Mononuclear cell (primary cell): ENCODE data around the gene CHMP6. TPM values are rescaled to one million over a fixed set of nuclear protein-coding genes. Genes with fewer than 3 reads are reported as not detected.
"Not testable (repeated sequence)": the region's sequence is repeated elsewhere in the genome, so short reads cannot be mapped to it uniquely, and the experiment has no call there.

Experiments used
- H3K27me3 ChIP-seq: 2 replicates; pipeline ENCODE4 v1.6.0; 2011; ENCODE audit warnings: low read length, control low read depth; ENCODE audit not compliant: insufficient read depth
- H3K4me1 ChIP-seq: 2 replicates; pipeline ENCODE4 v1.5.1; 2011; ENCODE audit warnings: mild to moderate bottlenecking, low read length, control low read depth; ENCODE audit not compliant: insufficient read depth
- H3K4me3 ChIP-seq: 2 replicates; pipeline ENCODE4 v1.5.1; 2011; ENCODE audit warnings: mild to moderate bottlenecking, low read length, moderate library complexity
- H3K9me3 ChIP-seq: 2 replicates; pipeline ENCODE4 v1.5.1; 2011; ENCODE audit warnings: low read depth, mild to moderate bottlenecking, control low read depth, low read length
- total RNA-seq: library from RNA; depleted of rRNA; stranded (reverse); fragments of >200 nt; gene quantifications from one replicate; pipeline ENCODE4 v1.2.3, GENCODE V29; 2012

The CHMP6 gene
- total RNA-seq, 1 donor: 14.4 TPM

DNA sequence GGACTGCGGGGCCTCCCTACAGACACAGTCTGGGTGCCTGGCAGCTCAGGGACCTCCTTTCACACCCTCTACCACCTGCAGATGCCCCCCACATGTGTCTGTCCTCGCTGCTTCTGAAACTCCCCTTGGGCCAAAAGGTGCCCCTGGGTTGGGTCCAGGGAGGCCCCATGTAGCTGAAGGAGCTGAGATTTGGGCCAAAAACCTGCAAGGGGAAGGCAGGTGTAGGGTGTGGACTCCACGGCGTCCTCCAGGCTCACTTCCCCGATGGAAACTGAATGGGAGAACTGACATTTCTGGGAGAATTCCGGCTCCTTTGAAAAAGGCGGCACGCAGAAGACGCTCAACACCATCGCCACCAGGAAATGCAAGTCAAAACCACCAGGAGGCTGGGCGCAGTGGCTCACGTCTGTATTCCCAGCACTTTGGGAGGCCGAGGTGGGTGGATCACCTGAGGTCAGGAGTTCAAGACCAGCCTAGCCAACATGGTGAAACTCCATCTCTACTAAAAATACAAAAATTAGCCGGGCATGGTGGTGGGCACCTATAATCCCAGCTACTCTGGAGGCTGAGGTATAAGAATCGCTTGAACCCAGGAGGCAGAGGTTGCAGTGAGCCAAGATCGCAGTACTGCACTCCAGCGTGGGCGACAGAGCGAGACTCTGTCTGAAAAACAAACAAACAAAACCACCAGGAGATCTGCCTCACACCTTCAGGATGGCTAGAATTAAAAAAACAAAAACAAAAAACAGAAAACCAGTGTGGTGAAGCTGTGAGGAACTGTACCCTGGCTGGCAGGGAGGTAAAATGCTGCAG is 30.1 kb downstream of the CHMP6 start:
- no peaks in the 10 kb centered on the region for H3K27me3 ChIP-seq
- H3K9me3 ChIP-seq: no peaks in the 10 kb centered on the region
- H3K4me3 ChIP-seq: no peak overlapping the region
- peaks cover 29% of the 10 kb centered on the region for H3K4me1 ChIP-seq

GRCh38 chr17:81022344-81022676 is 30.7 kb downstream of the CHMP6 start:
- Histone ChIP-seq H3K4me1 (peaks cover 26% of the 10 kb centered on the region), H3K9me3 (no peaks in the 10 kb centered on the region), H3K27me3 (no peaks in the 10 kb centered on the region), H3K4me3 (no peak overlapping the region)

DNA sequence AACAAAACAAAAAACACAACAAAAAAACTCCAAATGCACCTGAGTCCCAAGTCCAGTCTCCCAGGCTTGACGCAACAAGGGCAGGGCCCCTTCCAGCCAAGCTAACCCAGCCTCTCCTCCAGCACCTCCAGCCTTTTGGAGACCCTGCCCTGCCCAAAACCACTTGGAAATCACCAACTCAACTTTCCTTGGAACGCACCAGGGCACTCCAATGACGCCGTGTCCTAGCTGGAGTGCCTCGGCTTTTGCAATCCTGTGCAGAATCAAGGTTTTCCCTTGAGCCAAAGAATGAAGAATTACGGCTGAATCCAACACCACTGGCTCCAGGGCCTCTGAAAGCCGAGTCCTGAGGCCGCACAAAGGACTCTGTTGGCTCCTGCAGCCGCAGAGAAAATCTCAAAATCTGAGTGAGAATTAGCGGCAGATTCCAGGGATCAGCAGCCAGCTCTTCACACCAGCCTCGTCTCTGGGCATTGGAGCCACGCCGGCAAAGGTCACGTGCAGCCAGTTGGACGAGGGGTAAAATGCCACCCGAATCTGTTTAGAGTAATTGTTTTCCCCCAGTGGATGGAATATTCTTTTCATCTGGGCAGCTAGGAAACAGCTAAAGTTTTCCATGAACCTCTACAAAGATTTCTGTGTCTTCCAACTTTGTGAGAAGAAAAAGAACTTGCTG is 33.6 kb downstream of the CHMP6 start:
- H3K27me3 ChIP-seq: peaks cover 5% of the 10 kb centered on the region
- no peak overlapping the region for H3K4me3 ChIP-seq
- peaks cover 9% of the 10 kb centered on the region for H3K4me1 ChIP-seq
- H3K9me3 ChIP-seq: no peaks in the 10 kb centered on the region

- Histone ChIP-seq H3K9me3 (no peaks in the 10 kb centered on the region), H3K4me3 (no peak overlapping the region), H3K4me1 (peaks cover 9% of the 10 kb centered on the region), H3K27me3 (peaks cover 5% of the 10 kb centered on the region)
These were observed 34.1 kb downstream of the CHMP6 start for GRCh38 chr17:81025741-81026129.

DNA sequence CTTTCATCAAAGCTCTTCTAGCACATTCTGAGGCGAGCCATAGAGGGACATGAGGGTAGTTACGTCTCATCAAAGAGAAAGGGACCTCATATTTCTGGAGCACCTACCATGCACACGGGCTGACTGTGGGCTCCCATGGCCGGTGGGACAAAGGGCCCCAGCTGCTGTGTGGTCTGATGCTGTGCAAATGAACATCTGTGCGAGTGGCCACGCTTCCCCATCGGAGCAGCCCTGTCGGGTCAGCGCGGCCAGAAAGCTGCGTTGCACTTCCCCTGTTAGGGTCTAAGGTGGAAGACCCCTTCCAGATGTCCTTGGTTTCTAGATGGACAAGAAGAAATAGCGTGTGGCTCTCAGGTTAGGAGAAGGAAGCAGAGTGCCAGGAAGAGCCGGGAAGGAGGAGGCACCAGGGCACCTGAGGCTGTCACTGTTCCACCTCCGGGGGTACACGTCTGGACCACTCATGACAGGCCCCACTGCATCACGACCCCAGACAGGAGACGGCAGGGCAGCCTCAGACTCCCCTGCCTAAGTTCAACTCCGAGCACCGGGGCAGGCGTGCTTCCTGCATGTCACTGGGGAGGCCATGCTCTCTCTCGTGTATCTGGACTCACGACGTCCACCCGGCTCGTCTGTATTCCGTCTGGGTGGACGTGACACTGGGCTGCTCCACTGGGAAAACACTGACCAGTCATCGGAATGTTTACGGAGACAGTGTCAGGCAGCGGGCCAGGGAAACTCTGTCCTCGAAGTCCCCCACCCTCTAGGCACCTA is 34.8 kb downstream of the CHMP6 start:
- Histone ChIP-seq H3K9me3 (no peaks in the 10 kb centered on the region), H3K4me3 (no peak overlapping the region), H3K27me3 (peaks cover 5% of the 10 kb centered on the region), H3K4me1 (peaks cover 11% of the 10 kb centered on the region)

GRCh38 chr17:81027038-81027437 is 35.4 kb downstream of the CHMP6 start:
- no peaks in the 10 kb centered on the region for H3K9me3 ChIP-seq
- H3K27me3 ChIP-seq: peaks cover 5% of the 10 kb centered on the region
- no peak overlapping the region for H3K4me3 ChIP-seq
- peaks cover 15% of the 10 kb centered on the region for H3K4me1 ChIP-seq

- peaks cover 5% of the 10 kb centered on the region for H3K27me3 ChIP-seq
- no peaks in the 10 kb centered on the region for H3K9me3 ChIP-seq
- peaks cover 23% of the 10 kb centered on the region for H3K4me1 ChIP-seq
- H3K4me3 ChIP-seq: no peak overlapping the region
These were observed 36.2 kb downstream of the CHMP6 start for GRCh38 chr17:81027591-81028505.

DNA sequence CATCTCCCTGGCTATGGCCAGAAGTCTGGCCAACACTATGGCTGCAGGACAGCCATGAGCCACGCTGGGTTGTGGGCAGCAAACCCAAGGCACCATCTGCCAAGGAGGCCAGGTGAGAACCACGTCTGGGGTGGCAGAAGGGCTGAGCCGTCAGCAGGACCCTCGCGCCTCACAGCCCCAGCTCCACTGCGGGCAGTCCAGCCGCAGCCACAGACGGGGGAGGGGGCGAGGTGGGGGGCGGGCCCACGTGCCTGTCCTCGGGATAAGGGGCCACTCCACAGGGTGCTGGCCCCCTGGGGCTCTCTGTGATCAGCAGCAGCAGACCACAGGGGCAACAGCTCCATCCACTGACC is 36.8 kb downstream of the CHMP6 start:
- peaks cover 5% of the 10 kb centered on the region for H3K27me3 ChIP-seq
- no peaks in the 10 kb centered on the region for H3K9me3 ChIP-seq
- peaks cover 25% of the 10 kb centered on the region for H3K4me1 ChIP-seq
- H3K4me3 ChIP-seq: no peak overlapping the region

DNA sequence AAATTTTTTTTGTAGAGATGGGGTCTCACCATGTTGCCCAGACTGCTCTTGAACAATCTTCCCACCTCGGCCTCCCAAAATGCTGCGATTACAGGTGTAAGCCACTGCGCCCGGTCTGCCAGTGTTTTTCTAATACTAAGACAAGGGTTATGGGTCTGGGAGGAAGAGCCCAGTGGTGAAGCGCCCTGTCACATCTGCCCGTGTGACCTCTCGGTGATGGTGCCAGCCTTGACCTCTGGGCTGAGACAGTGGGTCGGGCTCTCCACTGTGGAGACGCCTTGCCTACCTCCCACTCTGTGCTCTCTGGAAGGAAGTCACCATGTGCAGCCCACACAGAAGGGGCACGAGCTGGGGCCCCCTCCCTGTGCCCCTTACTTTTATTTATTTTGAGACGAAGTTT is 38.2 kb downstream of the CHMP6 start:
- H3K9me3 ChIP-seq: no peaks in the 10 kb centered on the region
- H3K4me1 ChIP-seq: peaks cover 29% of the 10 kb centered on the region
- no peak overlapping the region for H3K4me3 ChIP-seq
- H3K27me3 ChIP-seq: peaks cover 5% of the 10 kb centered on the region

GRCh38 chr17:81030312-81030711 is 38.7 kb downstream of the CHMP6 start:
- H3K9me3 ChIP-seq, H3K4me3 ChIP-seq, H3K27me3 ChIP-seq: not testable (repeated sequence)
- peaks cover 29% of the 10 kb centered on the region for H3K4me1 ChIP-seq

GRCh38 chr17:81030741-81031565 is 39.3 kb downstream of the CHMP6 start:
- Histone ChIP-seq H3K4me3 (no peak overlapping the region), H3K9me3 (no peaks in the 10 kb centered on the region), H3K27me3 (peaks cover 5% of the 10 kb centered on the region), H3K4me1 (peaks cover 34% of the 10 kb centered on the region)

GRCh38 chr17:81031566-81032550 is 40.2 kb downstream of the CHMP6 start:
- H3K27me3 ChIP-seq: peaks cover 11% of the 10 kb centered on the region
- peaks cover 37% of the 10 kb centered on the region for H3K4me1 ChIP-seq
- no peaks in the 10 kb centered on the region for H3K9me3 ChIP-seq
- H3K4me3 ChIP-seq: no peak overlapping the region
